Activated CD4-positive, alpha-beta T cell treated with anti-CD3 and anti-CD28 coated beads for 36 hours (primary cell): Measurements from ENCODE around the gene MRPL48. TPM values are rescaled to one million over a fixed set of nuclear protein-coding genes. Genes with fewer than 3 reads are reported as not detected.
"Not testable (repeated sequence)": the region's sequence is repeated elsewhere in the genome, so short reads cannot be mapped to it uniquely, and the experiment has no call there.

Experiments
- ATAC-seq: fragments of 200-7000 bp; cut with Tn5 transposase; one replicate; pipeline ENCODE4 v1.10.0; 2021; ENCODE audit warnings: mild to moderate bottlenecking, moderate library complexity
- CTCF ChIA-PET: fragments of 350-600 bp; sonication (Branson Sonifier 250); formaldehyde crosslinking; loops from one replicate; lab custom pipeline; 2021; ENCODE audit warnings: antibody characterized with exemption; lab: Charles Lee
- POLR2A ChIA-PET: fragments of 350-600 bp; sonication (Branson Sonifier 250); formaldehyde crosslinking; loops from one replicate; lab custom pipeline; 2021; ENCODE audit warnings: antibody characterized with exemption, inconsistent platforms; lab: Charles Lee
- DNase-seq: peaks from one replicate; pipeline ENCODE4 v3.0.0-alpha.2; 2020
- H3K27ac Mint-ChIP-seq: one replicate; pipeline ENCODE4 v1.8.0; 2021; ENCODE audit warnings: mixed read lengths
- H3K27me3 Mint-ChIP-seq: one replicate; pipeline ENCODE4 v1.8.0; 2021; ENCODE audit warnings: mixed read lengths
- H3K36me3 Mint-ChIP-seq: one replicate; pipeline ENCODE4 v1.8.0; 2021; ENCODE audit warnings: low read depth, mixed read lengths
- H3K4me1 Mint-ChIP-seq: one replicate; pipeline ENCODE4 v1.8.0; 2021; ENCODE audit warnings: mixed read lengths
- H3K4me3 Mint-ChIP-seq: one replicate; pipeline ENCODE4 v1.8.0; 2021; ENCODE audit warnings: mild to moderate bottlenecking, moderate library complexity, mixed read lengths
- H3K9me3 Mint-ChIP-seq: one replicate; pipeline ENCODE4 v1.8.0; 2021; ENCODE audit warnings: low read depth, mixed read lengths
- intact Hi-C, 2 experiments: fragments of 100-400 bp; cut with DNase I in 1 of 2; cut with micrococcal nuclease in 1 of 2; formaldehyde crosslinking; loops; one replicate each; pipeline versions ENCODE4 v1.14.2 to v1.15.1; 2022 to 2024; cut with DNase I, micrococcal nuclease
- total RNA-seq, 2 experiments: library from RNA; stranded (reverse); gene quantifications; one replicate each; pipeline ENCODE4 v1.2.3, GENCODE V29; 2021

Gene MRPL48
- total RNA-seq, 2 experiments from 2014 or later: 48.5 to 52.0 TPM

DNA sequence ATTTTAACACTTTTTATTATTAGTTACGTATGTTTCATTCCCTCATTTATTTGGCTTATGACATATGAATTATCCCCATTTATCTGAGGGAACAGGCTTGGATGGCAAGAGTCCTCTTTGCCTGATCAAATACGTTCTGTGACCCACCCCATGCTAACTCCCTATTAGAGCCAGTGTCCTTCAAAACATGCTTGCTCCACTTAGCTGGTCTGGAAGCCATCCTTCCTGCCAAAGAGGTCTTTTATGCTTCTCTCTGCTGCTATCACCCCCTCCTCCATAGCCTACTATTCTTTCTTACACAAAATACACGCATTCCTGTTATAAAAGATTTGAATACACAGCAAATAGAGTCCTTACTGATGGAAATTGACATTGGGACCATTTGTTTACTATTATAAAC lies 82.6 kb downstream of the MRPL48 start:
- ChIA-PET POLR2A (interaction anchor here (0.6 to 0.7 kb wide), 2 partner anchors 130 to 1030 kb away, joined by 3 read pairs; no protein-coding TSS in a partner anchor), CTCF (interaction anchor here (0.6 to 1.4 kb wide), 2 partner anchors 23 to 167 kb away, joined by 3 to 5 read pairs; no protein-coding TSS in a partner anchor)
- Mint-ChIP-seq H3K36me3 (peaks cover 34% of the 10 kb centered on the region), H3K4me1 (peaks cover 17% of the 10 kb centered on the region), H3K9me3 (no peaks in the 10 kb centered on the region), H3K4me3 (no peak overlapping the region), H3K27ac (no peak overlapping the region), H3K27me3 (no peaks in the 10 kb centered on the region)
- intact Hi-C loops: no loop called here
- ATAC-seq: no peak
- DNase-seq: no peak

DNA sequence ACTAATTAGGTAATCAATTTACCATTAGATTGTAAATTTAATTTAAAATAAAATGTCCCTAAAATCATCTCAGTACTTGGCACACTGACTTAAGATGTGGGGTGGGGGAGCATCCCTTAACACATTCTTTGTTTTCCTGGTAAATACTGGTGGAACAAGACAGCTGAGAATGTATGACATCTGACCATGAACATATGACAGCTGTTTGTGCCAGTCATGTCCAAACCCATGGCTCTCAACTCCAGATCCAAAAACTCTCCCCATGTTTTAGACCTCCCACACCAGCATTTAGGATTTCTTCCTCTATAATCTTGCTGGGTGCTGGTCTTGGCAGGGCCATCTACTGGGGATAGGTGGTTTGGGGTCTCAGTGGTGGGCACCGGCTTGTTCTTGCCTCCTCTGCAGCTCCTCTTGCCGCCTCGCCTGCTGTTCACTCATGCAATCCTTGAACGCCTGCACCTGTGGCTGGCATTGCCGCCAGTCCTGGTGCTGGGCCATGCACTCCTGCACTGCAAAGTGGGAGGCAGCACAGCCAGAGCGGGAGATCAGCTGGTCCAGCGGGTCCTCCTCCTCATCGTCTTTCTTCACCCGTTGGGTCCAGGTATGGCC lies 85.2 kb downstream of the MRPL48 start:
- ATAC-seq (no peak), DNase-seq (no peak)
- intact Hi-C loops: no loop called here
- H3K27me3 Mint-ChIP-seq: no peaks in the 10 kb centered on the region
- peaks cover 41% of the 10 kb centered on the region for H3K36me3 Mint-ChIP-seq
- no peak overlapping the region for H3K4me3 Mint-ChIP-seq
- H3K27ac Mint-ChIP-seq: peak overlapping the region; percentile 58
- H3K9me3 Mint-ChIP-seq: no peaks in the 10 kb centered on the region
- ChIA-PET POLR2A (no interaction called here), CTCF (interaction anchor here (0.6 to 1.0 kb wide), 2 partner anchors 27 to 249 kb away, joined by 3 to 4 read pairs; no protein-coding TSS in a partner anchor)
- H3K4me1 Mint-ChIP-seq: peaks cover 27% of the 10 kb centered on the region

- ATAC-seq (no peak), DNase-seq (no peak)
- Mint-ChIP-seq H3K27me3 (no peaks in the 10 kb centered on the region), H3K36me3 (peaks cover 41% of the 10 kb centered on the region), H3K4me3 (peak overlapping the region; percentile 93), H3K9me3 (no peaks in the 10 kb centered on the region), H3K27ac (peak overlapping the region; percentile 100), H3K4me1 (peaks cover 32% of the 10 kb centered on the region)
- ChIA-PET CTCF (no interaction called here), POLR2A (interaction anchor here (0.7 kb wide), 1 partner anchor 15 kb away, joined by 5 read pairs; no protein-coding TSS in a partner anchor)
- intact Hi-C loops: loop anchor here in 1 of 2 experiments (5.0 kb wide), 1 partner anchor 1063 kb away; the partner anchor contains the start of gene ATG16L2
Measured at GRCh38 chr11:73875380-73875779, 87.7 kb downstream of the MRPL48 start.

DNA sequence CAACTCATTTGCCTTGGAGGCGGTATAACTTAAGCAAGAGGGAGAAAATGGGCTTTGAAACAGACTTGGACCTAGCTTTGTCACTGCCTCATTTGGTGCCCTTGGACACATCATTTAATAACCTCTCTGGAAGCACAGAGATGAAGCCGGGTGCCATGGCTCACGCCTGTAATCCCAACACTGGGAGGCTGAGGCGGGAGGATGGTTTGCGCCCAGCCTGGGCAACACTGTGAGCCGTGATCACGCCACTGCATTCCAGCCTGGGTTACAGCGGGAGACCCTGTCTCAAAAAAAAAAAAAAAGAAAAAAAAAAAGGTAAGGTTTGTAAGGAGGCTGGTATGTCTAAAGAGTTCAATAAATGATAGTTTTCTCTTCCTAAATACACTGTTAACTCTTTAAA lies 88.2 kb downstream of the MRPL48 start:
- peak; percentile 19 for DNase-seq
- Mint-ChIP-seq H3K4me3 (peak overlapping the region; percentile 93), H3K36me3 (peaks cover 41% of the 10 kb centered on the region), H3K4me1 (peaks cover 32% of the 10 kb centered on the region), H3K9me3 (no peaks in the 10 kb centered on the region), H3K27ac (peak overlapping the region; percentile 100), H3K27me3 (no peaks in the 10 kb centered on the region)
- ATAC-seq: no peak
- ChIA-PET CTCF (no interaction called here), POLR2A (no interaction called here)
- intact Hi-C loops: loop anchor here (1.0 to 5.0 kb wide), 13 partner anchors 87 to 1064 kb away; partner anchors contain the start of genes C2CD3 (in 2 of the 2), PPME1 (in 2 of the 2), RAB6A (in 2 of the 2) and ATG16L2 (in 1 of the 2)

DNA sequence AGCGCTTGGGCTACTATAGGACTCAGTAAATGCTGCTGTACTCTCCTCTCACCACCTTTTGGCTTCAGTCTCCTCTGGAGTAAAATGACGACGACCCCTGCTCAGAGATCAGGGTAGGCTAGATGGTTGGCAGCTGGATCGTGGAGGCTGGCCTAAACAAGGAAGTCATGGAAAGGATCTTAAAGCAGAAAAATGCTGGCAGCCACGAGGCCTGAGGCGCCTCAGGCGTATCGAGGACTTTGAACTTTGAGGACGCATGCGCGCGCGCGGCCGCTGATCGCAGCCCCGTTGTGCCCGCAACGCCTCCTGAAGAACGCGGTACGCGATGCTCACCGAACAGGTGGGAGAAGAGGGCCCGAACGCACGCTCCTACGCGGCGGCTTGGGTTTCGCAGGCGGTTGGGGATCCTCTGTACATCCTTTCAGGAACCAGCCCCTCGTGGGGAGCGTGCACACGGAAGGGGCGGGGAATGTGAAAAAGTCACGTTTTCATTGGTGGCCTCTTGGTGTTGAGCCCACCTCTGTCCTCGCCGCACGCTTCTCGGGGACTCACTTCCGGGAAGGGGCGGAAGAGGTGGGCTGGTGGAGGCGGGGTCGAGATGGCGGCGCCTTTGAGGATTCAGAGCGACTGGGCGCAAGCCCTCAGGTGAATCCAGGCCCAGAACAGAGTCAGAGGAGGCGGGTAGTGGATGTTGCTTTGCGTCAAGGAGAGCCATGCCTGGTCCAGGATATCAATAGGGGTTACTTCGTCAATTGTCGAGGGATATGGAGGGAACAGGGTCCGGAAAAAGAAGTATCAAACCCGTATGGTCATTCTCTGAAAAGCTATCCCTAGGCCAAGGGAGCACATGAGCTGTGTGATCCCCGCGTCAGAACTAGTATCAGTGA lies 89.0 kb downstream of the MRPL48 start, which contains the start of the genes COA4 and PAAF1:
Gene COA4, minus strand, starts transcription at position 423 of the 887 bp plus-strand sequence. CDS start 3,468 bp downstream, outside the sequence.
Gene PAAF1, plus strand, starts transcription at position 576 of the 887 bp plus-strand sequence. Its CDS starts 23 bp downstream, at position 599.
- ChIA-PET CTCF (interaction anchor here (0.9 kb wide), 1 partner anchor 44 kb away, joined by 5 read pairs; no protein-coding TSS in a partner anchor), POLR2A (interaction anchor here (0.6 to 1.3 kb wide), 5 partner anchors 14 to 116 kb away, joined by 3 to 6 read pairs (median 4); partner anchors contain the start of genes MRPL48 and RAB6A)
- Mint-ChIP-seq H3K4me1 (peaks cover 32% of the 10 kb centered on the region), H3K27ac (peak within 1 kb of the TSS; percentile 100), H3K4me3 (peak within 1 kb of the TSS; percentile 93), H3K27me3 (no peaks in the 10 kb centered on the region), H3K9me3 (no peaks in the 10 kb centered on the region), H3K36me3 (peaks cover 38% of the 10 kb centered on the region)
- ATAC-seq (peak; percentile 95), DNase-seq (peak; percentile 97)
- intact Hi-C loops: loop anchor here (1.0 to 5.0 kb wide), 13 partner anchors 88 to 1064 kb away; partner anchors contain the start of genes C2CD3 (in 2 of the 2), PPME1 (in 2 of the 2), RAB6A (in 2 of the 2) and ATG16L2 (in 1 of the 2)

GRCh38 chr11:73878771-73879170 lies 91.1 kb downstream of the MRPL48 start:
- CTCF ChIA-PET: interaction anchor here (0.5 kb wide), 1 partner anchor 116 kb away, joined by 3 read pairs; no protein-coding TSS in a partner anchor
- peaks cover 28% of the 10 kb centered on the region for H3K4me1 Mint-ChIP-seq
- H3K4me3 Mint-ChIP-seq: no peak overlapping the region
- H3K27ac Mint-ChIP-seq: no peak overlapping the region
- POLR2A ChIA-PET: no interaction called here
- H3K9me3 Mint-ChIP-seq: no peaks in the 10 kb centered on the region
- H3K36me3 Mint-ChIP-seq: peaks cover 27% of the 10 kb centered on the region
- DNase-seq: no peak
- intact Hi-C loops: loop anchor here in 1 of 2 experiments (5.0 kb wide), 1 partner anchor 1066 kb away; the partner anchor contains the start of gene ATG16L2
- no peak for ATAC-seq
- no peaks in the 10 kb centered on the region for H3K27me3 Mint-ChIP-seq

DNA sequence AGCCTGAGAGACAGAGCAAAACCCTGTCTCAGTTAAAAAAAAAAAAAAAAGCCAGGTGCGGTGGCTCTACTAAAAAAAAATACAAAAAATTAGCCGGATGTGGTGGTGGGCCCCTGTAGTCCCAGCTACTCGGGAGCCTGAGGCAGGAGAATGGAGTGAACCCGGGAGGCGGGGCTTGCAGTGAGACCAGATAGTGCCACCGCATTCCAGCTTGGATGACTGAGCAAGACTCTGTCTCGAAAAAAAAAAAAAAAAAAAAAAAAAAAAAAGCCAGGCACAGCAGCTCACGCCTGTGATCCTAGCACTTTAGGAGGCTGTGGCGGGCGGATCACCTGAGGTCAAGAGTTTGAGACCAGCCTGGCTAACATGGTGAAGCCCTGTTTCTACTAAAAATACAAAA lies 92.8 kb downstream of the MRPL48 start:
- POLR2A ChIA-PET, DNase-seq, H3K4me3 Mint-ChIP-seq, ATAC-seq, intact Hi-C loops, H3K27ac Mint-ChIP-seq, H3K27me3 Mint-ChIP-seq, H3K9me3 Mint-ChIP-seq: not testable (repeated sequence)
- peaks cover 17% of the 10 kb centered on the region for H3K36me3 Mint-ChIP-seq
- peaks cover 14% of the 10 kb centered on the region for H3K4me1 Mint-ChIP-seq
- CTCF ChIA-PET: interaction anchor here (0.7 kb wide), 1 partner anchor 11 kb away, joined by 3 read pairs; no protein-coding TSS in a partner anchor

DNA sequence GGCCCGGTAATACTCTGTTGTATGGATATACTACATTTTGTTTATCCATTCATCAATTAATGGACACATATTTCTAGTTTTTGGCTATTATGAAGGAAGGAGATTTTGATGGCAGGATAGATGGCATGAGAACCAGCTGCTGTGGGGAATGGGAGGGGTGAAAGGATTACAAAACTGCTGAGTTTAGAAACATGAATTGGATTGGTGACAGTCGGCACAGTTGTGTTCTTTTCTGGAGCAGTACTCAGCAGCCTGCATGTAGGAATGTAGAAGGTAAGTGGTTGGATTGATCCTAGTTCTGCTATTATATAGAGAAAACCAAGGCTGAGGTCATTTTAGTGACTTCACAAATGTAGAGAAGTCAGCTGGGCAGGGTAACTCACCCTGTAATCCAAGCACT lies 96.2 kb downstream of the MRPL48 start:
- Mint-ChIP-seq H3K4me1 (peaks cover 4% of the 10 kb centered on the region), H3K4me3 (no peak overlapping the region), H3K36me3 (peaks cover 15% of the 10 kb centered on the region), H3K27me3 (no peaks in the 10 kb centered on the region), H3K9me3 (no peaks in the 10 kb centered on the region), H3K27ac (no peak overlapping the region)
- DNase-seq: no peak
- ChIA-PET POLR2A (no interaction called here), CTCF (no interaction called here)
- ATAC-seq: no peak
- intact Hi-C loops: no loop called here

DNA sequence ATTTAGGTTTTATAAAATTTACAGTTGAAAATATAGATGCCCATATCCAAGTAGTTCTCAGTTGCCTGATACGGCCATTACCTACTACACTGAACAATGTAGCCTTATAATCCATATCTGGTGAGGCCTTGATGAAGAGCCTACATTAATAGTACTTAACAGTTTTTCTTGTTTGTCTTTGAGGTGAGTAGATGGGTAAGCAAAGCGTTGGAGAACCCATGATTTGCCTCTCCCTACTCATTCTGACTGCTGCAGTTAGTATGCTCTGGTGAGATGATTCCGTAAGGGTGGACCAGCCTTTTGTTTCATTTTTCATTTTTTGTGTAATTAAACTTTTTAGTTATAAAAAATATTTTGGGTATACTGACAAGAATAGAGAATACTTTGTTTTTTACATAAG lies 100.6 kb downstream of the MRPL48 start:
- H3K36me3 Mint-ChIP-seq: peaks cover 25% of the 10 kb centered on the region
- ChIA-PET CTCF (interaction anchor here (0.8 kb wide), 1 partner anchor 198 kb away, joined by 3 read pairs; no protein-coding TSS in a partner anchor), POLR2A (no interaction called here)
- peaks cover 8% of the 10 kb centered on the region for H3K4me1 Mint-ChIP-seq
- H3K9me3 Mint-ChIP-seq: no peaks in the 10 kb centered on the region
- H3K27ac Mint-ChIP-seq: no peak overlapping the region
- intact Hi-C loops: no loop called here
- H3K4me3 Mint-ChIP-seq: no peak overlapping the region
- DNase-seq: no peak
- H3K27me3 Mint-ChIP-seq: no peaks in the 10 kb centered on the region
- no peak for ATAC-seq

DNA sequence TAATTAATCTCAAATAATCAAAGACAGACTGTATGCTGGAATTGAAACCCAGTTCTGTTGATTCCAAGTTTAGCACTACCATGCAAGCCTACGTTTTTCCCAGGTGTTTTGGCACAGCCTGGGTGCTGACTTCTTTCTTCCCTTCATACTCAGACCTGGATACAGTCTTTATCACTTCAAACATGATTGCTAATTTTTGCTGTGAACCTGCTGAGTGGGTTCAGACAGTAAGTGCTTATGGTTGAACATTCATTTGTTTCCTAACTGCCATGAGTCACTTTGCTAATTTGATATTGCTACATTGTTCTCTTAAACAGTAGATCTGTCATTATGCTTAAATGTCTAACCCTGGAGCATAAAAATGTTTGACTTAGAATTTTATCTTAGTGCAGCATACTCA lies 101.3 kb downstream of the MRPL48 start:
- Mint-ChIP-seq H3K4me1 (peaks cover 8% of the 10 kb centered on the region), H3K4me3 (no peak overlapping the region), H3K9me3 (no peaks in the 10 kb centered on the region), H3K27ac (no peak overlapping the region), H3K36me3 (peaks cover 22% of the 10 kb centered on the region), H3K27me3 (no peaks in the 10 kb centered on the region)
- ATAC-seq: peak; percentile 88
- CTCF ChIA-PET: interaction anchor here (0.8 kb wide), 1 partner anchor 197 kb away, joined by 3 read pairs; no protein-coding TSS in a partner anchor
- peak; percentile 13 for DNase-seq
- intact Hi-C loops: no loop called here
- POLR2A ChIA-PET: no interaction called here
